HG02588 (cell line): Measurements from ENCODE around the gene C10orf53.
"Not testable (repeated sequence)": the region's sequence is repeated elsewhere in the genome, so short reads cannot be mapped to it uniquely, and the experiment has no call there.

Experiments used
- ATAC-seq: cut with Tn5 transposase; IDR thresholded peaks from one replicate; pipeline ENCODE4 v1.9.1; 2021; ENCODE audit warnings: mild to moderate bottlenecking, moderate library complexity; ENCODE audit not compliant: unreplicated experiment

The C10orf53 gene

GRCh38 chr10:49652421-49653272, 26.8 kb upstream of the C10orf53 start:
- no peak for ATAC-seq

DNA sequence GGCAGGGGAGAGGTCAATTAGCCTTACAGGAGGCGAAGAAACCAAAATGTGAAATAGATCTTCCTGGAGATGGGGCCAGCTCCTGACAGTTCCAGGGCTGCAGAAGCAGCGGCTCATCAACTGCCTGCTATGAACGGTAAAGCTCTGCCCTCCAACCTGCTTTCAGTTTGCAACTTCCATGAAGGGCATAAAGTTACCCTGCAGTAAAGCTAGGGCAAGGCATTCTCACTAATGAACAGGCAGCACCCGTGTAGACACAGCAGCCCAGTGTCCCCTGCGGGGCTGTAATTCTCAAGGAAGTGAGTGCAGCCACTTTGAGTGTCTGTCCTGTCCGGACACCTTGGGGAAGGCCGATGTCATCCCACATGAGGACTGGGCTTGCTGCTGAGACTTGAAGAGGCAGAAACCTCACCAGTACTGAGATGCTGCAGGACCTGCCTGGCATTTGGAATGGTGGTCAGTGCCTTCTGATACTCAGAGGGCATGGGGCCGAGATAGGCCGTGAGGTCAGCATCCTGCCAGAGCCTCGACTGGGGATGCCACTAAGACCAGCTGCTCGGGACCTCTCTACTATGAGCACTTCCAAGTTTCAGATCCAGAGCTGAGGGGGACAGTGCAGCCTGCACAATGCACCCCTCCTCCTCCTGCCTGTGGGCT, 26.1 kb upstream of the C10orf53 start:
- ATAC-seq, result no peak

- ATAC-seq, result no peak
Measured at GRCh38 chr10:49654036-49654693, 25.3 kb upstream of the C10orf53 start.

DNA sequence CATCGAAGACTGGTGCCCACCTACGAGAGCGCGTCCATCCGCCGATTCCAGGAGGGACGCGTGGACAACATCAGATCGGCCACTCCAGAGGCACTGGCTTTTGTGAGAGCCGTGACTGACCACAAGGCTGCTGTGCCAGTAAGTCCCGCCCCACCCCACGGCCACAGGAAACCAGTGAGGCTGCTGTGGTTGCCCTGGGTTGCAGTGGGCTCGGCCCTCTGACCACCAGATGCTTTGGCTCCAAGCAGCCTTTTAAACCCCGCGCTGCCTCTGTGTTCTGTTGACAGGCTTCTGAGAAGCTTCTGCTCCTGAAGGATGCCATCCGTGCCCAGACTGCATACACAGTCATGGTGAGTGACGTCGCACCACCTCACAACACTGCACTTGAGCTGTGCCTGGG, 24.4 kb upstream of the C10orf53 start:
- no peak for ATAC-seq

GRCh38 chr10:49656845-49657493, 22.5 kb upstream of the C10orf53 start:
- no peak for ATAC-seq

DNA sequence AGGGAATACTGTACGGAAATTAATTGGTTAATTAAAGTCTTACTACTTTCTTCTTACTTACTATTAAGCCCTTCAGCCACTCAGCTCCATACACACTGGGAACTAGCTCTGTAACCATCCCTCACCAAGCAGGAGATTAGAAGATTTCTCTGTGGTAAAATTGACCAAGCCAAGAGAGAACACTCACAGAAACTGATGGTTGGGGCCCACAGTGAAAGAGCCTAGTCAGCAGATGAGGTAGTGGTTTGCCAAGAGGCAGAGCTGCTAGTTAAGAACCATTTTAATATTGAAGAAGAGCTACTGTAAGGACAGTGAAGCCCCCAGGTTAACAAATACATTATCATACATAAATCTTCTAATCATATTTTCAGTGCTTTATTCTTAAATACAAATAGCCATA, 21.8 kb upstream of the C10orf53 start:
- ATAC-seq, result no peak

DNA sequence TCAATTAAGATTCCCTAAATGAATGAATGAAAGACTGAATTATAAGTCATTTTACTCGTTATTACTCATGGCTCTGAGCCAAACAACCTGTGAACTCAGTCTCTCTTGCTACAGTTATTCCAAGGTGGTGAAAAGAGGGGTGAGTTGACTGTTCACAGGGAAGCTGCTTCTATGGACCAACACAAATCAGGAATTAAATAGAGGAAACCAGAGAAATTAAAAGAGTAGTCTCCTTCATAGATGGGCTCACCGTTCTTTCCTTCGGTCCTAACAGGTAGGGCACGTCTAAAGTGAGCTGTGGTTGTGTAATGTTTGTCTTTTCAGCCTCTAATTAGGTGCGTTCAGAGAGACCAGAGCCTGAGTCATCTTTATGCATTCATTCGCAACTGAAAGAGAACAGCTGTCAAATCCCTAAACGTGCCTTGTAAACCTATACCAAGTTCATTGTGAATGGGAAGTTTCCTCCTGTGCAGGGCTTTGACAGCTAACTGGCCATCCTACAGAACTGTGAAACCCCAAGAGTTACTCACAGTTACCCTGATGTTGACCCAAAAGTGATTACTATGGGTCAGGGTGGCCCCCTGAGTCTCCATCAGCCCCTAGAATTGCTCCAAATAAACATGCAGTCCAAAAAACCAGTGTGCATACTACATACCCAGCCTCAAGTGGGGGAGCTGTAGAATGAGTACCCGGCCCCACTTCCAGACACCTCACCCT, 18.2 kb upstream of the C10orf53 start:
- ATAC-seq, result no peak

GRCh38 chr10:49662169-49662830, 17.2 kb upstream of the C10orf53 start:
- no peak for ATAC-seq

DNA sequence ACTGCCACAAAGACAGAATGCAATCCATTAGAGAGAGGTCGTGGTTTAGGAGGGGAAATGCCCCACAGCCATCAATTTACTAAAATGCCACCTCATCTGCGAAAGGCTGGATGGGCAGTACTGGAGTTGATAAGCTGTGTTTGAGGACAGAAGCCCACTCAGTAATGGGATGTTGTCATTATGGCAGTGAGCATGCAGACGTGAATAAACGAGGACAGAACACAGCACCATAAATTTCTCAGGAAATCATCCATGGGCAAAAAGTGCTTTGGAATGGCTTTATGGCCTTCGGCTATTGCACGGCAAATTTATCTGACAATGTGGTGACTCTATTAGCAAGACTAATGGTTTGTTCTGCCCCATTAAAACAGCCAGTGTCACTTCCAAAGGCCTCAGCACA, 15.9 kb upstream of the C10orf53 start:
- ATAC-seq, result no peak

- ATAC-seq, result no peak
Measured at GRCh38 chr10:49664006-49664841, 15.2 kb upstream of the C10orf53 start.

DNA sequence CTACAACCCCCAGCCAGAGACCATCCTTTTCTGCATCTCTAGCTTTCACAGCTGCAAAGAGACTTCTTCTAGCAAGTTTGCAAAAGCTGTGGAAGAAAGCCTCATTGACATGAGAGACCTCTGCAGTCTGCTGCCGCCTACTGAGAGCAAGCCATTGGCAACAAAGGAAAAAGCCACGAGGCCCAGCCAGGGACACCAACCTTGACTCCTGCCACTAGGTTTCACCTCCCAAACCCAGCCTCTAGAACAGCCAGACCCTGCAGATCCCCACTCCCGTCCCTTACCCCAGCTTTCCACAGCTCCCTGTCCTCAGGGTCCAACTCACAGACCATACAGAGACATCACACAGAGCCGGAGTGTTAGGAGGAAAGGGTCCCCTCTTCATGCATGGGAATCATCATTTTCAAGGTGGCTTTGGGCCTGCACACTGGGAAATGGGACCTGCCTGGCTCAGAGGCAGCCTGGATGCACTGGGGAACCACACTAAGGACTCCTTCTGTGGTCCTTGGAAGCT, 14.6 kb upstream of the C10orf53 start:
- no peak for ATAC-seq

GRCh38 chr10:49666054-49666615, 13.3 kb upstream of the C10orf53 start:
- ATAC-seq, result no peak

DNA sequence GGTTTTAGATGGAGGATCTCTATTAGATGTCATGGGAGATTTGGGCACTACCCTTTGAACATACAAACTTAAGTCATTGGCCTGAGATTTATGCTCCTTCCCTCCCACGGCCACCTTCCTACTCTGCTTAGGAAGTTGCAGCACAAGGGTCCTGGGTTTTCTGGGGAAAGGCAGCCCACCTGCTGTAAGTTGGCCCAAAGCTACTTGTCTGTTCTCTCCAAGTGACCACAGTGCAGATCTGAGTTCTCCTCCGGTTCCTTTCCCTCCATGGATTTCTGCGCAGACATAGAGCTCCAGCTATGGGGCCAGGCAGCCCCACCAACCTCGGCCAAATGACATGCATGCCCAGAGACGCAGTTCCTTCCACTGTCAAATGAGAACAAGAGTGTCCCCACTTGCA, 12.8 kb upstream of the C10orf53 start:
- no peak for ATAC-seq

DNA sequence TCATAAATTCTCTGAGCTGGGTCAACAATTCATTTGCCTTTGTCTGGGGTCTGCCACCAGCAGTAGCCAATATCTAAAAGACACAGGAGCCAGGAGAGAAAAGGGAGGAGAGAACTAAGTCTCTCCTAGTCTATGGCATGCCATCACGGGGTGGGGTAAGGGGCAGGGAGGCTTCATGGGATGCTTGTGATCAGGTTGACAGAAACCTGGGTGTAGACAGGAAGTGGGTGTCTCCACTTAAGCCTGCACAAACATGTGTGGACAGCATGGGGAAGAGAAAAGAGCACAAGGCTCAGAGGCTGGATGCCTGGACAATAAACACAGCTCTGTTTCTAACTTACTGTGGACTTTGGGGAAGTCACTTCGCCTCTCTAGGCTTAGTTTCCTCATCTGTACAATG, 11.5 kb upstream of the C10orf53 start:
- no peak for ATAC-seq

- ATAC-seq, result no peak
Measured at GRCh38 chr10:49668684-49669083, 10.8 kb upstream of the C10orf53 start.

DNA sequence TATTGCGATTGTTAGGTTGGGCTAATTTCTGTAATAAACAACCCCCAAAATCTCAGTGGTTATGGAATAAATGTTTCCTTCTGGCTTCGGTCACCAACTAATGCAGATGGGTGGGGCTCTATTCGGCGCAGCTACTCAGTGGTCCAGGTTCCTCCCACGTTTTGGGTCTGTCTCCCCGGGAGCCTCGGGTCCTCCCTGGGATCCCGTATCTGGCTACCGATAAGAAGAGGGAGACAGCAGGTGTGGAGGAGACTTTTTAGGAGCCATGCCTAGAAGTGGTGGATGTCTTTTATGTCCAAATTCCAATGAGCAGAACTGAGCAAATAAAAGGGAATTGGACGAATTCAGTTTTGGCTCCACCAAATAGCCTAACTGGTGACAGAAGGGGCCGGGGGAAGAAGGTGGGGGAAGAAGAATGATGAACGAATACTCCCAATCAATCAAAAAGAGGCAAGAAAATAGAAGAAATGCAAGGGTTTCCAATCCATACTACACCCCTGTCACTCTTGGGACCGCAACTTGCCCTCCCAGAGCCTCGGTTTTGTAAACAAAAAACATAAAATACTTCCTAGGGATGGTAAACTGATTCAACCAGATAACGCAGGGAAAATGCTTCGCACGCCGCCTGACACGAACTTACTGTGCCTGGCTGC, 498 bp upstream of the C10orf53 start:
- no peak for ATAC-seq

DNA sequence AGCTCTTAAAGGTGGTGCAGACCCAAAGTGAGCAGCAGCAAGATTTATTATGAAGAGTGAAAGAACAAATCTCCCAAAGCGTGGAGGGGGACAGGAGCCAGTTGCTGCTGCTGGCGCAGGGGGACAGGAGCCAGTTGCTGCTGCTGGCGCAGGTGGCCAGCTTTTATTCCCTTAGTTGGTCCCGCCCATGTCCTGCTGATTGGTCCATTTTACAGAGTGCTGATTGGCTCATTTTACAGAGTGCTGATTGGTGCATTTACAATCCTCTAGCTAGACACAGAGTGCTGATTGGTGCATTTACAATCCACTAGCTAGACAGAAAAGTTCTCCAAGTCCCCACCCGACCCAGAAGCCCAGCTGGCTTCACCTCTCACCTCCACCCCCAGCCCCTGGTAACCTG, 3.0 kb downstream of the C10orf53 start:
- not testable (repeated sequence) for ATAC-seq

DNA sequence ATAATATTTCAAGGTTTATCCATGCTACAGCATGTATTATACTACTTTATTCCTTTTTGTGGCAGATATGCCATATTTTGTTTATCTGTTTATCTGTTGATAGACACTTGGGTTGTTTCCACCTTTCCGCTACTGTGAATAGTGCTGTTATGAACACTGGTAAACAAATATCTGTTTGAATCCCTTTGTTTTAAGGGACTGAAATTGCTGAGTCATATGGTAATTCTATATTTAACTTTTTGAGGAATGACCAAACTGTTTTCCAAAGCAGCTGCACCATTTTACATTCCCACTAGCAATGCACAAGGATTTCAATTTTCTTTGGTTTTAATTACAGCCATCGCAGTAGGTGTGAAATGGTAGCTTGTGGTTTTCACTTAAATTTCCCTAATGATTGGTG, 3.4 kb downstream of the C10orf53 start:
- ATAC-seq, result no peak
